Stimulated activated naive CD8-positive, alpha-beta T cell treated with anti-CD3 and anti-CD28 coated beads, Interleukin-15, Interleukin-2, amounts not matched to agents 100 ng/mL and 50 ng/mL, for 24 hours (primary cell): ENCODE data around the gene SLC1A2.

Experiments used
- H3K27ac Mint-ChIP-seq: one replicate; pipeline ENCODE4 v1.8.0; 2021; ENCODE audit warnings: mild to moderate bottlenecking, mixed read lengths
- H3K27me3 Mint-ChIP-seq: one replicate; pipeline ENCODE4 v1.8.0; 2021; ENCODE audit warnings: mixed read lengths
- H3K36me3 Mint-ChIP-seq: one replicate; pipeline ENCODE4 v1.8.0; 2021; ENCODE audit warnings: low read depth, mixed read lengths
- H3K4me1 Mint-ChIP-seq: one replicate; pipeline ENCODE4 v1.8.0; 2021; ENCODE audit warnings: low read depth, mixed read lengths
- H3K4me3 Mint-ChIP-seq: one replicate; pipeline ENCODE4 v1.8.0; 2021; ENCODE audit warnings: mild to moderate bottlenecking, mixed read lengths
- H3K9me3 Mint-ChIP-seq: one replicate; pipeline ENCODE4 v1.8.0; 2021; ENCODE audit warnings: mixed read lengths

Gene SLC1A2

DNA sequence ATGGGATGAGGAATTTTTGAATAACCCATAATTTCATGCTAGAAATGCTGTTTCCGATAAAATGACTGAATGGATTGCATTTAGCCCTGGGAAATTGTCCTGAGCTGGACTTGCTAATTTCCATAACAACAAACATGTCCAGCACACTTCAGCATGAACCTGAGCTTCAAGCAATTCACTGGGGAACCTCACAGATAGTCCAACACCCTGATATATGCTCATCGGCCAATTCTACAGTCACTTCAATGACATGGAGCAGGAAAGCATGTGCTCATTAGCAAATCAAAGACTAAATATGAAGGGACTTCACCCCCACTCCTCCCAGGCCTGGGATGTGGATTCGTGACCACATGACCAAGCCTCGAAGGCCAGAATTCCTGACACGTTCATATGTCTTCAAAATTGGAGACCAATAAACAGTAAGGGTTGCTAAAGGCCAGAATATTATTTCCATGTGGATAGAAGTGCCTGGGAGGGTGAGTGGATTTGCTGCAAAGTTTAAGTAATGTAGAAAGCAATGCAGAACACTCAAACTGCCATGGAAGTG, 131.9 kb downstream of the SLC1A2 start:
- Mint-ChIP-seq H3K4me3 (no peak overlapping the region), H3K9me3 (no peaks in the 10 kb centered on the region), H3K27me3 (no peaks in the 10 kb centered on the region), H3K4me1 (peaks cover 53% of the 10 kb centered on the region), H3K36me3 (no peaks in the 10 kb centered on the region), H3K27ac (no peak overlapping the region)

DNA sequence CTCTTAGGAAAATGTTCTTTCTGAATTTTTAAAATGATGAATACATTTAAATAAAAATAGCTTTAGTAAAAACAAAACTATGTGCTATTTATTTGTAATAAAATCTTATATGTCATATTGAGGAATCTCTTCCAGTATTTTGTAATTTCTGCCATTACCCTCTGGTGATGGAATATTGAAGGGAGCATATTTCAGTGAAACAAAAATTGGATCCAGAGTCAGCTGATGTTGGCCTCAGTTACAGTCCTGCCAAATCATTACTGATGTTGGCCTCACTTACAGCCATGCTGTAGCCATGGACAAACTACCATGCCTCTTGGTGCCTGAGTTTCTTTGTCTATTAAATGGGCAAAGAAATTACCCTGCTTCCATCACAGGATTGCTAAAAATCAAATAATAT, 133.2 kb downstream of the SLC1A2 start:
- no peak overlapping the region for H3K4me3 Mint-ChIP-seq
- no peaks in the 10 kb centered on the region for H3K27me3 Mint-ChIP-seq
- no peaks in the 10 kb centered on the region for H3K36me3 Mint-ChIP-seq
- no peak overlapping the region for H3K27ac Mint-ChIP-seq
- peaks cover 52% of the 10 kb centered on the region for H3K4me1 Mint-ChIP-seq
- no peaks in the 10 kb centered on the region for H3K9me3 Mint-ChIP-seq

DNA sequence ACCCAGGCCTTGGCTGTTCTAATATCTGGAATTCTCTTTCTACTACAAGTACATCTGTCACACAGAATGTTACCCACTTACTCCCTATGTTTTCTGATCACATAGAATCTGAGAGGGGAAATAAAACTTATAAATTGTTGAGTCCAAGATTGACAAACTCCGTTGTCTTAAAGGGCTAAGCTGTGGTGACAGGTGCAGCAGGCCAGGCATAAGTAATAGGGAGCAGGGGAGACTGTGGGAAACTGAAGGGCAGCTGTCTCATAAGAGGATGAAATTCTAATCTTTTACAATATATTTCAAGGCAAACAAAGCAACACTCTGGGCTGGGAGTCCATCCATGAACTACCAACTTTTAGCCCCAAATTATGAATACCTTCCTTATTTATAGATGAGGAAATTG, 133.9 kb downstream of the SLC1A2 start:
- no peak overlapping the region for H3K27ac Mint-ChIP-seq
- H3K4me1 Mint-ChIP-seq: peaks cover 46% of the 10 kb centered on the region
- peaks cover 2% of the 10 kb centered on the region for H3K27me3 Mint-ChIP-seq
- no peaks in the 10 kb centered on the region for H3K9me3 Mint-ChIP-seq
- H3K4me3 Mint-ChIP-seq: no peak overlapping the region
- H3K36me3 Mint-ChIP-seq: no peaks in the 10 kb centered on the region

DNA sequence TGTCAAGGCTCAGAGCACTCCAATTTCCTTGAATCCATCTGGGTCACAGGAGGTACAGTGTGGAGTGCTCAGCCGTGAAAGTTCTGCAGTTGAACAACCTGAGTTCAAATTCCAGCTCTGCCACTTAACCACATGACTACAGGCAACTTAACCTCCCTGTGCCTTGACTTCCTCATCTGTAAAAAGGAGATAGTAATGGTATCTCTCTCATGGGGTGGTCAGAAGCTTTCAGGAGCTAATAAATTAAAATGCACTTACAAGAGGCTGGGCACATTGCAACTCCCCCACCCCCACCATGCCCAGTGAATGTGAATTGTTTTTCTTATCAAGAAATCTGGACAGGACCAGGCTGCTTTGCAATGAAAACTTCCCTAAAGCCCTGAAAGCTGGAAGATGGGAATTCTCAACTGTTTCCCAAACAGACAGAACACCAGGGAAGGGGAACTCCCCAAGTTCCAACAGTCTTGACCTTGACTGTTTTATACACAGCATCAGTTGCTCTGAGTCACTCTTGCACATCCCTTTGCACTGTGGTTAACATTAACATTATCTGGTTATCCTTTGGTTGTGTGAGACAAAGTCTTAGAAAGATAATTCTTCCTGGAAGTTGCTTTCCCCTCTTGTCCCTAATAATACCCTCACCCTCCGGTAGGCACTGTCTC, 137.0 kb downstream of the SLC1A2 start:
- H3K27me3 Mint-ChIP-seq: peaks cover 4% of the 10 kb centered on the region
- H3K4me1 Mint-ChIP-seq: peaks cover 23% of the 10 kb centered on the region
- H3K4me3 Mint-ChIP-seq: no peak overlapping the region
- peak overlapping the region; percentile 75 for H3K27ac Mint-ChIP-seq
- no peaks in the 10 kb centered on the region for H3K9me3 Mint-ChIP-seq
- no peaks in the 10 kb centered on the region for H3K36me3 Mint-ChIP-seq

DNA sequence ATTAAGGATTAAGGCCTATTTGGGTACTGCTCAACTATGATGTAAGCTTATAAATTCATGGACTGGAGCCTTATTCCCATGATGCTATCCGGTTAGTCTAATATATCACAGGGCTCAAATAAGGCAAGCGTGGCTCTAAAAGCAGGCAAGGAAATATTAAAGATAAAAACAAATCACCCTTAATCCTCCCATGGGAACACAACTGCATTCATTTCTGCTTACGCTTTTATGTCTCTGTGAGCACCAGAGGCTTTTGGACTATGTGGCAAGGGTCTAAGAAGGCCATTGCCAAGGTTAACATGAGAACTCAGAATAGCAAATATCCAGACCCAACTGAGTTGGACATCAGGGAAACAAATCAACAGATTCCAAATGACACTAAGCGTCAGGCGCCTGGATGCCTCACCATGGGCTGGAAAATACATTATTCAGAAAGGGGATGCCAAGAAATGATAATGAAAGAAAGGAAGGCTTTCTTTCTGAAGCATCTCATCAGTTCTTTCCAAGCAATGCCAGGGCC, 138.1 kb downstream of the SLC1A2 start:
- Mint-ChIP-seq H3K4me1 (peaks cover 28% of the 10 kb centered on the region), H3K9me3 (no peaks in the 10 kb centered on the region), H3K27ac (no peak overlapping the region), H3K36me3 (no peaks in the 10 kb centered on the region), H3K4me3 (no peak overlapping the region), H3K27me3 (peaks cover 4% of the 10 kb centered on the region)

DNA sequence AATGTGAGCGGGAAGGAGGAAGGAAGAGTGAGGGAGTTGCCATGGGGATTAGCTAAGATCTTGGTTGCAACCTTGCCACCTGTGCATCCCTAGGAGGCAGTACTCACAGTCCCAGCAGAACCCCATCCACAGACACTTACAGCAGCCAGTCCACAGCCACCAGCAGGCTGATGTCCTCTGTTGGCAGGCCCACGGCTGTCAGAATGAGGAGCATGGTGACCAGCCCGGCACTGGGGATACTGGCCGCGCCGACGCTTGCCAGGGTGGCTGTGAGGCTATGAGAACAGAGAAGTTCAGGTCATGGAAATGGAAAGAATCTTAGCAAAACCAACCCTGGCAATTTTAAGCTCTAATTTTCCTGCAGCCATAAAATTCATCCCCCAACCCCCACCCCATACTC, 138.6 kb downstream of the SLC1A2 start:
- Mint-ChIP-seq H3K4me3 (no peak overlapping the region), H3K27ac (peak overlapping the region; percentile 13), H3K36me3 (no peaks in the 10 kb centered on the region), H3K27me3 (peaks cover 4% of the 10 kb centered on the region), H3K4me1 (peaks cover 33% of the 10 kb centered on the region), H3K9me3 (no peaks in the 10 kb centered on the region)

DNA sequence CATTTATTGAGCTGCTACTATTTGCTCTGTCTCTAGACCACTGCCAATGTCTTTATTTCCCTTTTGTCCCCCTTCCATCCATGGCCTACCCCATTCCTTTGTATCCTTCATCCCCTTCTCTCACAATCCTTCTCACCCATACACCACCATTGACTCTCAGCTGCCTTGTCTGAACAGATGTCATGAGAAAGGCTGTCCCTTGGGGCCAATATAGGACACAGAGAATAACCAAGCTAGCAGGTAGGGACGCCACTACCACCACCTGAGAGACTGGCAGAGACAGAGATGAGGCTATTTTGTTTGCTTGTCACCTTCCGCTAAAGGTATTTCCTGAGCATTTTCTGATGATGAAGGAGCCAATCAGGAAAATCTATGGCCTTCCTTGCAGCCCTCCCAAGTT, 141.5 kb downstream of the SLC1A2 start:
- no peaks in the 10 kb centered on the region for H3K36me3 Mint-ChIP-seq
- H3K4me1 Mint-ChIP-seq: peaks cover 55% of the 10 kb centered on the region
- no peaks in the 10 kb centered on the region for H3K9me3 Mint-ChIP-seq
- H3K27me3 Mint-ChIP-seq: peaks cover 4% of the 10 kb centered on the region
- H3K4me3 Mint-ChIP-seq: no peak overlapping the region
- H3K27ac Mint-ChIP-seq: no peak overlapping the region

DNA sequence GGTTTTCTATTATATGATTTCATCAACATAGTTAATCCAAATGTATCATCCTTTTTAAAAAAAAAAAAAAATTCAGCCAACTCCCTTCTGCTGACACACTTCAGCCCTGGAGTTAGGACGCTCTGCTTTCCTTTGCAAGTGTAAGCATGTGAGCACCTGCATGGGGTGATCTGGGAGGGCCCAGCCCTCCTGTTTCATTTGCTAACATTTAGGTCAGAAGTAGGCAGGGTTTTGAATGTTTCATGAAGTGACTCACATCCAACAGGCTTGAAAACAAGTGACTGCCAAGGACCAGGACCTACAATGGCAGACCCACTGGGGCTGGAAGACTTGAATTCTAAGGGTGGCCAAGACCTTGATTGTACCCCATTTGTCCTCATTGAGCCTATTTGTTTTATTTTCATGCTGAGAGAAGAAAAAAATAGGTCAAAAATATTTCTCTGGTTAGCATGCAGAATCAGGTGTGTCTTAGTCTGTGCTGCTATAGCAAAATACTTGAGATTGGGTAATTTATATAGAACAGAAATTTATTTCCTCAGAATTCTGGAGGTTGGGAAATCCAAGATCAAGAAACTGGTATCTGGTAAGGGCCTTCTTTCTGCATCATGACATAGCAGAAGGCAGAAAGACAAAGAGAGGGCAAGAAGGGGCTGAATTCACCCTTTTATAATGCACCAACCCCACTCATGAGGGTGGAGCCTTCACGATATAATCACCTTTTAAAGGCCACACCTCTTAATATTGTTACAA, 142.8 kb downstream of the SLC1A2 start:
- Mint-ChIP-seq H3K4me3 (no peak overlapping the region), H3K4me1 (peaks cover 56% of the 10 kb centered on the region), H3K9me3 (no peaks in the 10 kb centered on the region), H3K27me3 (peaks cover 4% of the 10 kb centered on the region), H3K27ac (no peak overlapping the region), H3K36me3 (no peaks in the 10 kb centered on the region)

DNA sequence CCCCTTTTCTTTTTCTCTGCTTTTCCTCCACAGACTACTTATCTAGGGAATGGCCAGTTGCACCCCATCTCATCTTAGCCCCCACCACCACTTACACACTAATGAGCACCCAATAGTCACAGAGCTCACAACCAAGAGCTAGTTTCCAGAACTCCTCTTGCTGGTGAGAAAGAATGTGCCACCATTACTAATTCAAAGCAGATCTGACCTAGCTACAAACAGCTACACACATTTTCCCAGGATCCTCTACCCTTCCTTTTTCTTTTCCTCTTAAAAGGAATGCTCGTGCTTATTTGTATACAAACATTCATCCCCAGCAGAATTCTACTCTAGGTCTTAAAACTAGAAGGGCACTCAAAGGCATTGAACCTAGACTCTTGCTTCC, 143.6 kb downstream of the SLC1A2 start:
- Mint-ChIP-seq H3K27me3 (peaks cover 4% of the 10 kb centered on the region), H3K36me3 (no peaks in the 10 kb centered on the region), H3K4me3 (no peak overlapping the region), H3K9me3 (peaks cover 5% of the 10 kb centered on the region), H3K27ac (peak overlapping the region; percentile 62), H3K4me1 (peaks cover 60% of the 10 kb centered on the region)

DNA sequence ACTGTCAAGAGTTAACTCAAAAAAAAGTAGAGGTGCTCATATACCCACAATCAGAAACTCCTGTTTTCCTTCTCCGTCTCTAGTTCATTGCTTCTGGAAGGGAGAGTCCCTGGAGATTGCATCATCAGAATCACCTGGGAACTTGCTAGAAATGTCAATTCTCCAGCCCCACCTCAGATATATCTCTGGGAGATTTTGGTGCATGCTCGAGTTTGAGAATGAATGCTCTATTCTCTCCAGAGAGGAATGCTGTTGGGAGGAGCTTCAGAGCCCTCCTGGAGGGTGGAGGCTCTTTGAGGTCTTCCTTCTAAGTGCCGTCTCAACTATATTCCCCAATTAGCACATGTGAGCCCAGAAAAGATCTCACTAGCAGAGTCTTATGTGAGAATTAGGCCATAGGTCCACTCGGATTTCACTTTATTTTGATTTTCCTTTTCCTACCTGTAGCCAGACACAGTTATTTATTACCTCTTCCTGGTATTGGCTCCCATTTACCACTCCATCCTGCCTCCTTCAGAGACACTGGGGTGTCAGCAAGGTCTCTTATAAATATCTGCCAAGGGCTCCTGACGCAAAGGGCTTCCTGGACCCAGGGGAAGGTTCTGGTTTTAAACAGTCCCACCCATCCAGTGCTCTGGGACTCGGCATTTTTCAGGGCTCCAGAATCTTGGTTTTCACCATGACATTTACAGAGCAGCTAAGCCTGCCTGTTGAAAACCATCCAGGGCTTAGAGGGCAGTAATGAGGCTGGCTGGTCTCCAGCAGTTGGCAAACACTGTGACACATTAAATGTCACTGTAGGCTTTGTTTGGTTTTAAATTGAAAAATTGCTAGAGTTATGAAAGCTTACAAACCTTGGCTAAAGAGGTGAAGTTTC, 144.2 kb downstream of the SLC1A2 start:
- Mint-ChIP-seq H3K27me3 (no peaks in the 10 kb centered on the region), H3K9me3 (peaks cover 9% of the 10 kb centered on the region), H3K4me3 (no peak overlapping the region), H3K27ac (peak overlapping the region; percentile 76), H3K36me3 (no peaks in the 10 kb centered on the region), H3K4me1 (peaks cover 62% of the 10 kb centered on the region)

DNA sequence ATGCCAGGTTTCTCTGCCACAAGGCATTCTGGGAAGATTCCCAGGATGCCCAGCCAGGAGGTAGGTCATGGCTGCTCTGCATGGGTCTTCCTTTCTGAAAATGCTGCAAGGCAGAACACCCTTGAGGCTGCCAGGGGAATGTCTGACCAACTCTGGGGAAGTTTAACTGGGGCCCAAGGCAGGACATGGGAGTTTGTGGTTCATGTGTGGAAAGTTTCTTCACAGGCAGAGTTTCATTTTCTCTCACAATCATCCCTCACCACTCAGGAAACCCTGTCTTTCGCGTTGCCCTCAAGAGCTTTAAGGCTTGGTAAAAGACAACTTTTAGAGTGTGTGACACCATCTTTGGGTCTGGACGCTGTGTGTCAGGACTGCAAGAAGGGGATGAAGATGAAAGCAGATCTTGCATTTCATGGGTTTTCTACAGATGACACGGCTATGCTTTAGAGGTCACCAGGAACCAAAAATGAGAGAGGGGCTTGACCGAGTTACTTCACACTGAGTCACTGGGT, 146.9 kb downstream of the SLC1A2 start:
- peak overlapping the region; percentile 76 for H3K27ac Mint-ChIP-seq
- peaks cover 67% of the 10 kb centered on the region for H3K4me1 Mint-ChIP-seq
- peaks cover 9% of the 10 kb centered on the region for H3K9me3 Mint-ChIP-seq
- H3K4me3 Mint-ChIP-seq: peak overlapping the region; percentile 60
- no peaks in the 10 kb centered on the region for H3K36me3 Mint-ChIP-seq
- no peaks in the 10 kb centered on the region for H3K27me3 Mint-ChIP-seq

DNA sequence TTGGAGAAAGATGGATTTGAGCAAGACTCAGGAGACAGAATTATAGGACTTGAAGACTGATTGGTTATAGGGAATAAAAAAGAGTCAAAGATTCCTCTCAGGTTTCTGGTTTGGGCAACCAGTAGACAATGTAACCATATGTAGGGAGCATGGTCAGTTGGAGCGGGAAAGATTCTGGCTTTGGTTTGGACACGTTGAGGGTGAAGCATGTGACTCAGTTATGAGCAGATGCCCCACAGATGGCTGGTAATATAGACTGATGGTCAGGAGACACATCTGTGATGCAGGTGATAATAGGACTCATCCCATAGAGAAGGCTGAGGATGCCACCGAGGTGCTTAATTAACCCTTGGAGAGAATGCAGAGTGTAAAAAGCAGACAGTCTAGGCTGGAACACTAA, 148.3 kb downstream of the SLC1A2 start:
- no peaks in the 10 kb centered on the region for H3K27me3 Mint-ChIP-seq
- peaks cover 9% of the 10 kb centered on the region for H3K9me3 Mint-ChIP-seq
- no peak overlapping the region for H3K27ac Mint-ChIP-seq
- no peak overlapping the region for H3K4me3 Mint-ChIP-seq
- peaks cover 64% of the 10 kb centered on the region for H3K4me1 Mint-ChIP-seq
- H3K36me3 Mint-ChIP-seq: no peaks in the 10 kb centered on the region

DNA sequence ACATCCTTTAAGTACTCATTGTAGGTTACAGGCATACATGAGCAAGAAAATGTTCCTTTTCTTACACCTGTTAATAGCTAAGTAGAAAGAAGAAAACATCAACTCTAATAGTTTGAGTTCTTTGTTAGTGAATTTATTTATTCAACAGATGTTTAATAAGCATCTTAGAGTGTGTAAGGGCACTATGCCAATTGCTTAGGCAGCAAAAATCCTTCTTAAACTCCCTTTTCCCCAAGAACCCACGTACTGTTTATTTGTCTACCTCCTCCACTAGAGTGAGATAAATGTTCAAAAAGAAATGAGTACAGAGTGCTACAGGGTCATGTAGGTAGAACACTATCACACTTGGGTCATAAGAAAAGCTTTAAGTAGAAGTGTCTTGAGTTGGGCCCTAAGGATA, 149.0 kb downstream of the SLC1A2 start:
- Mint-ChIP-seq H3K4me3 (no peak overlapping the region), H3K9me3 (peaks cover 9% of the 10 kb centered on the region), H3K4me1 (peaks cover 57% of the 10 kb centered on the region), H3K27ac (no peak overlapping the region), H3K36me3 (no peaks in the 10 kb centered on the region), H3K27me3 (no peaks in the 10 kb centered on the region)

DNA sequence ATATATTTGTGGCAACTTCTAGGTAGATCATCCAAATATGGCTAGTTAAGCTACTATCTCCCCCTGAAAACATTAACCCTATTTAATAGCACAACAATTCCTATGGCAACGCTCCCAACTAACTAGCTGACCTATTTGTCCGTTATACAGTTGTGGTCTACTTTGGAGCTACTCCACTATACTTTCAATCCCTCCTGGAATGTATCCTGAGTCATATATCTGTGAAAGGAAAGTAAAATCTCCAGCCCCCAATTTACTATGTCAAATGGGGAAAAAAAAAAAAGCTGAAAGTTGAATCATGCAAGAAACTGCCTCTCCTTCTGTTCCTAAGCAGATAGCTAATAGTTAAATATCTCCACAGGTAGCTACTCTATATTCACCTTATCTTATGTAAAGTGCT, 151.9 kb downstream of the SLC1A2 start:
- Mint-ChIP-seq H3K4me1 (peaks cover 29% of the 10 kb centered on the region), H3K27me3 (no peaks in the 10 kb centered on the region), H3K36me3 (no peaks in the 10 kb centered on the region), H3K9me3 (peaks cover 9% of the 10 kb centered on the region), H3K27ac (no peak overlapping the region), H3K4me3 (no peak overlapping the region)
